IPS-NIHi11 (cell line): ENCODE data around the gene TBC1D10A.

ENCODE experiments used
- DNase-seq: peaks from one replicate; pipeline ENCODE4 v3.0.0; 2012; ENCODE audit warnings: mixed read lengths, low spot score

The TBC1D10A gene

DNA sequence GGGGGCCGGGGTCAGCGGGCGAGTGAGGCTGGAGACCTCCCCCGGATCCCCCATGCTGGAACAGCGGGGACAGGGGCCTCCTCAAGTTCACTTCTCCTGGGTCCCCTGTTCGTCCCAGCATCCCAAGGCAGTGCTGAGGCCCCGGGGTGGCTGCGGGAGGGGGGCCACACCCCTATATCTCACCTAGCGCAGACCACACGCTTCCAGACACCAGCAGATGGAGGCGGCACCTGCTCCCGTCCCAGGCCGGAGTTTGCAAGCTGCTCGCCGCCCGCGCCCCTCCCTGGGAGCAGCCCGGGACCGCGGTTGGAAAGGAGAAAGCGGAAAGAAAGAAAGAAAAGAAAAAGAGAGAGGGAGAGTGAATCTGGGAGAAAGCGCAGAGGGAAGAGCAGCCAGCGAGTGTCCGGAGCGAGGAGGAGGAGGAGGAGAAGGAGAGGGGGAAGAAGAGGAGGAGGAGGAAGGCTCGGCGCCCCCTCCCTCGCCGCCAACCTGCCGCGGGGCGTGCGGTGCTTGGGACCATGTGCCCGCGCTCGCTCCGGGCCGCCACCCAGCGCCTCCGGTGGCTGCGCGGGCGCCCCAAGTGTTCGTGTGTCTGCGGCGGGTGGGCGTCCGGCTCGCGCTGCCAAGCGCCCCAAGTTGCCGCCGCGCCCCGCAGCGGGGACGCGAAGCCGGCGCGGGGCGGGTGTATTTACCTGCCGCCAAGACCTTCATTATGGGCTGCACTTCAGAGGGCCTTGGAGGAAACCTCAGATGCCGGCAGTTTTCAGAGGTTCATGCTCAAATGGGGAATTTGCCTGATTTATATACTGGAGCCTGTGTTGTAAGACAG lies 80.5 kb downstream of the TBC1D10A start, which contains the start of gene LIF:
Gene LIF, minus strand, starts transcription at position 775 of the 829 bp plus-strand sequence. Its CDS starts 64 bp downstream, at position 711.
- DNase-seq = peak; percentile 73

DNA sequence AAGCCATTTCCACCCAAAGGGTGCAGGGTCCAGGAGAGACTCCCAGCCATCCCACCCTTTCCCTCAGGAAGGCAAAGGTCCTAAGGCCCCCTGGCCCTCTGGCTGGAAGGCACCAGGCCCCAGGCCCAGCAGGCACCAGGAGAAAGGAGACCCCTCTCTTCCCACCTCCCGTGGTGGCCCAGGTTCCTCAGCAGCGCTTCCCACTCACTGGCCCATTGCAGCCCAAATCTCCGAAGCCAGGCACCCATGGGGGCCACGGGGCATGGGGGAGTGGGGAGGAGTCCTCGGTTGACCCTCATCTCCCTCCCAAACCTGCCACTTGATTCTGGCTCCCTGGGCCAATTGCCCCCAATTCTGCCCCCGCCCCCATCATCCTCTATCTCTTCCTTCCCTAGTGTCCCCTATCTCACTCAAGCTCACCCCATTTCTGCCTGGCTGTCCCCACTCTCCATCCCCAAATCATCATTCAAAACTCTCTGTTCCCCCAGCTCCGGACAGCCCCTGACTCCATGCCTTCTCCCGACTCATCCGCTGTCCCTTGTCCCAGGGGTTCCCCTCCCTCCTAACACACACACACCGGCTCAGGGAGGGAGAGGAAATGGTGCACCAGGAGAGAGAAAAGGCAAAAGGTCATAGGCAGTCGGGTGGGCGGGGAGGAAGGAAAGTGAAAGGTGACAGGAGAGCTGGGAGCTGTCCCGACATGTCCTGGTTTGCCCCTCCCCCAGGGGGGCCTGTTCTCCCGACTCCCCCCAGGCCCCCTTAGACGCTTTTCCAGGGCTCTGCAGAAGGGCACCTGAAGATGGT lies 81.4 kb downstream of the TBC1D10A start:
- DNase-seq = peak; percentile 70

DNA sequence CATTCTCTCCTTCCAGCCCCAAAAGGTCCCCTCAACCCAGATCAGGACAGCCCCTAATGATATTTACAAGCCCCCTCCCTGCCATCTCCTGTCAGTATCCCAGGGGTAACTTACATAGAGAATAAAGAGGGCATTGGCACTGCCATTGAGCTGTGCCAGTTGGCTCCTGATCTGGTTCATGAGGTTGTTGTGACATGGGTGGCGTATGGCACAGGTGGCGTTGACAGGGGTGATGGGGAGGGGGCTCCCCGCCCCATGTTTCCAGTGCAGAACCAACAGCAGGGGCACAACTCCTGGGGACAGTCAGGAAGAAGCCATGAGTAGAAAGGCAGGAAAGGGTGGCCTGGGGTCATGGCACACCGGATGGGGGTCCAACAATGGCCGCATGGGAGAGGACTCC lies 82.1 kb downstream of the TBC1D10A start:
- no peak for DNase-seq

DNA sequence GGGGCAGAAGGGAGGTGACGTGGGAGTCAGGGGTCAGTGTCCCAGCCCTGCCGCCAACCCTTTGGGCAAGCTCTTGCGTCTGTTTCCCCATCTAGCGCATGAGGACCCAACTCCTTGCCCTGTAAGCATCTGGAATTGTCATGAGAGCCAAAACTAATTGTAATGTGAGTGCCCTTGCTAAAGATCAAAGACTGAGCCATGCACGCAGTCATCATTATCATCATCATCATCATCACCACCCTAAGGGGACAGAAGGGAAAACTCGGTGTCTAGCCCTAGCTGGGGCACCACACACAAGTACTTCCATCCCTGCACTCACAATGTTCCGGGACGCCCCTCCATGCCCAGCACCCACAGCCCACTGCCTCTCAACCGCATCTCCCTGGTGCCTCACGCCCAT lies 82.7 kb downstream of the TBC1D10A start:
- DNase-seq = no peak

DNA sequence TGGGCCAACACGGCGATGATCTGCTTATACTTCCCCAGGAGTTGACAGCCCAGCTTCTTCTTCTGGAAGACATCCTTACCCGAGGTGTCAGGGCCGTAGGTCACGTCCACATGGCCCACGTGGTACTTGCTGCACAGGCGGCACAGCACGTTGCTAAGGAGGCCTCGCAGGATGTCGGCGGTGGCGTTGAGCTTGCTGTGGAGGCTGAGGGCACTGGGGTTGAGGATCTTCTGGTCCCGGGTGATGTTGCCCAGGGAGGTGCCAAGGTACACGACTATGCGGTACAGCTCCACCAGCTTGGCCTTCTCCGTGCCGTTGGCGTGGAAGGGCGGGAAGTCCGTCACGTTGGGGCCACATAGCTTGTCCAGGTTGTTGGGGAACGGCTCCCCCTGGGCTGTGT lies 83.1 kb downstream of the TBC1D10A start:
- no peak for DNase-seq
